ENCODE data around the gene ERBIN. TPM values are rescaled to one million over a fixed set of nuclear protein-coding genes. Genes with fewer than 3 reads are reported as not detected.

The ERBIN gene
- total RNA-seq, 1 donor from 2014 or later, result 66.6 TPM

- no peaks in the 10 kb centered on the region for H3K36me3 ChIP-seq (ENCODE audit: control insufficient read depth, insufficient read depth, low read length)
- TF ChIP-seq, protein P1, sequence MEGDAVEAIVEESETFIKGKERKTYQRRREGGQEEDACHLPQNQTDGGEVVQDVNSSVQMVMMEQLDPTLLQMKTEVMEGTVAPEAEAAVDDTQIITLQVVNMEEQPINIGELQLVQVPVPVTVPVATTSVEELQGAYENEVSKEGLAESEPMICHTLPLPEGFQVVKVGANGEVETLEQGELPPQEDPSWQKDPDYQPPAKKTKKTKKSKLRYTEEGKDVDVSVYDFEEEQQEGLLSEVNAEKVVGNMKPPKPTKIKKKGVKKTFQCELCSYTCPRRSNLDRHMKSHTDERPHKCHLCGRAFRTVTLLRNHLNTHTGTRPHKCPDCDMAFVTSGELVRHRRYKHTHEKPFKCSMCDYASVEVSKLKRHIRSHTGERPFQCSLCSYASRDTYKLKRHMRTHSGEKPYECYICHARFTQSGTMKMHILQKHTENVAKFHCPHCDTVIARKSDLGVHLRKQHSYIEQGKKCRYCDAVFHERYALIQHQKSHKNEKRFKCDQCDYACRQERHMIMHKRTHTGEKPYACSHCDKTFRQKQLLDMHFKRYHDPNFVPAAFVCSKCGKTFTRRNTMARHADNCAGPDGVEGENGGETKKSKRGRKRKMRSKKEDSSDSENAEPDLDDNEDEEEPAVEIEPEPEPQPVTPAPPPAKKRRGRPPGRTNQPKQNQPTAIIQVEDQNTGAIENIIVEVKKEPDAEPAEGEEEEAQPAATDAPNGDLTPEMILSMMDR (IDR thresholded peaks at IDR 0.05; ENCODE audit: insufficient read depth, low read length, poor library complexity, severe bottlenecking), result no peak
- no peak overlapping the region for H3K4me3 ChIP-seq (ENCODE audit: low read depth, low read length)
- no peak for DNase-seq (ENCODE audit: low read depth)
- H3K27me3 ChIP-seq (ENCODE audit: control insufficient read depth, insufficient read depth, low read length), result no peaks in the 10 kb centered on the region
These were observed 11.9 kb downstream of the ERBIN start for GRCh38 chr5:65938256-65938655.

GRCh38 chr5:65943771-65944170 lies 17.4 kb downstream of the ERBIN start:
- no peak for DNase-seq (ENCODE audit: low read depth)
- TF ChIP-seq, protein P1 (IDR thresholded peaks at IDR 0.05; ENCODE audit: insufficient read depth, low read length, poor library complexity, severe bottlenecking), result no peak
- no peaks in the 10 kb centered on the region for H3K27me3 ChIP-seq (ENCODE audit: control insufficient read depth, insufficient read depth, low read length)
- no peak overlapping the region for H3K4me3 ChIP-seq (ENCODE audit: low read depth, low read length)
- no peaks in the 10 kb centered on the region for H3K36me3 ChIP-seq (ENCODE audit: control insufficient read depth, insufficient read depth, low read length)

GRCh38 chr5:65946198-65946745 lies 19.9 kb downstream of the ERBIN start:
- TF ChIP-seq, protein P1 (IDR thresholded peaks at IDR 0.05; ENCODE audit: insufficient read depth, low read length, poor library complexity, severe bottlenecking), result no peak
- Histone ChIP-seq H3K36me3 (ENCODE audit: control insufficient read depth, insufficient read depth, low read length) (no peaks in the 10 kb centered on the region), H3K4me3 (ENCODE audit: low read depth, low read length) (no peak overlapping the region), H3K27me3 (ENCODE audit: control insufficient read depth, insufficient read depth, low read length) (no peaks in the 10 kb centered on the region)
- DNase-seq (ENCODE audit: low read depth), result no peak

DNA sequence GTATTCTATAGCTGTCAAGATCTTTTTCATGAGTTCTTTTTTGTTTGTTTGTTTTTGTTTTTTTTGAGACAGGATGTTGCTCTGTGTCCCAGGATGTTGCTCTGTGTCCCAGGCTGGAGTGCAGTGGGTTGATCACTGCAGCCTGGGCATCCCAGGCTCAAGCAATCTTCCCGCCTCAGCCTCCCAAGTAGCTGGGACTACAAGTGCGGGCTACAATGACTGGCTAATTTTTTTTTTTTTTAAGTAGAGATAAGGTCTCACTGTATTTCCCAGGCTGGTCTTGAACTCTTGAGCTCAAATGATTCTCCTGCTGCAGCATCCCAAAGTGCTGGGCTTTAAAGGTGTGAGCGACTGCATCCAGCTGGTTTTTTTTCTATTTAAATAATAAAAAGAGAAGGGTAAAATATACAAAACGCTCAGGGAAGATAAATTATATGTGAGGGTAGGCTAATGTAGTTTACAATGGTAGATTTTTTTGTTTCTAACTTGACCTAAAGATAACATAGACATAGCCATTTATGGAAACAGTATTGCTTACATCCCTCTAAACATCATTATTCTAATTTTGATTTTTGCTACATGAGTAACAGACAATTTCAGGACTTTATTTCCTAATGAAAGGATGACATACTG lies 21.9 kb downstream of the ERBIN start:
- H3K4me3 ChIP-seq (ENCODE audit: low read depth, low read length), result no peak overlapping the region
- DNase-seq (ENCODE audit: low read depth), result no peak
- H3K27me3 ChIP-seq (ENCODE audit: control insufficient read depth, insufficient read depth, low read length), result no peaks in the 10 kb centered on the region
- no peaks in the 10 kb centered on the region for H3K36me3 ChIP-seq (ENCODE audit: control insufficient read depth, insufficient read depth, low read length)
- TF ChIP-seq, protein P1 (IDR thresholded peaks at IDR 0.05; ENCODE audit: insufficient read depth, low read length, poor library complexity, severe bottlenecking), result no peak

DNA sequence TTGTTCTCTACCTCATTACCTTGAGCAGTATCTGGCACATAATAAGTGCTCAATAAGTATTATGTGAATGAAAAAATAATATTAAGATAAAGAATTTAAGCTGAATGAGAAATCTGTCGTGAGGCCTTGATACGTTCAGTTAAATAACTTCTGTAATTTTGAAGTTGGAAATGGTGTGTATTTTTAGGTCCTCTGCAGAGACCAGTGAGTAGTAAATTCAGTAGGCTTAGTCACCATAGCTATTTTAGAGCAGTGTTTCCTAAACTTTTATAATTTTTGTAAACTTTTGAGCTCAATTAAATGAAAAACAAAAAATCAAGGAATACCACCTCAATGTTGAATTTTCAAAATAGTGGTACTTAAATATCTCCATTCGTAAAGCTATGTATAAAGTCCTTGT lies 25.0 kb downstream of the ERBIN start:
- Histone ChIP-seq H3K4me3 (ENCODE audit: low read depth, low read length) (no peak overlapping the region), H3K27me3 (ENCODE audit: control insufficient read depth, insufficient read depth, low read length) (no peaks in the 10 kb centered on the region), H3K36me3 (ENCODE audit: control insufficient read depth, insufficient read depth, low read length) (no peaks in the 10 kb centered on the region)
- TF ChIP-seq, protein P1 (IDR thresholded peaks at IDR 0.05; ENCODE audit: insufficient read depth, low read length, poor library complexity, severe bottlenecking), result no peak
- DNase-seq (ENCODE audit: low read depth), result no peak

DNA sequence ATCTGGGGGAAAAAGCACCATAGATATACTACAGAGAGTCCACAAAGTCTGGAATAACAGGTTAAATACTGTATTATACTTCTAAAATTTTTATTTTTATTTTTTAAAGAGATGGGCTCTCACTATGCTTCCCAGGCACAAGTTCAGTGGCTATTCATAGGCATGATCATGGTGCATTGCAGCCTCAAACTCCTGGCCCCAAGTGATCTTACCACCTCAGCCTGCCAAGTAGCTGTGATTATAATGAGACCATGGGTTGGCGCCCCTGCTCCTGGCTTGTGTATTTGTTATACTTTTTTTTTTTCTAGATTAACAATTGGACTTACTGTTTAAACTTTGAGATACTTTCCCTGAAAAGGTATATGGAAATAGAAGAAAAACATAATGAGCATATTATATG lies 25.9 kb downstream of the ERBIN start:
- no peaks in the 10 kb centered on the region for H3K27me3 ChIP-seq (ENCODE audit: control insufficient read depth, insufficient read depth, low read length)
- H3K36me3 ChIP-seq (ENCODE audit: control insufficient read depth, insufficient read depth, low read length), result no peaks in the 10 kb centered on the region
- TF ChIP-seq, protein P1 (IDR thresholded peaks at IDR 0.05; ENCODE audit: insufficient read depth, low read length, poor library complexity, severe bottlenecking), result no peak
- no peak for DNase-seq (ENCODE audit: low read depth)
- H3K4me3 ChIP-seq (ENCODE audit: low read depth, low read length), result no peak overlapping the region

All from kidney epithelial cell (primary cell).